Brain pericyte (primary cell): Measurements from ENCODE around the gene HNRNPM.
"Not testable (repeated sequence)": the region's sequence is repeated elsewhere in the genome, so short reads cannot be mapped to it uniquely, and the experiment has no call there.

Experiments
- DNase-seq: peaks from one replicate; pipeline ENCODE4 v3.0.0-alpha.2; 2012; ENCODE audit warnings: low read depth, low spot score

The HNRNPM gene

GRCh38 chr19:8511573-8512101 lies 66.9 kb downstream of the HNRNPM start:
- no peak for DNase-seq

GRCh38 chr19:8512115-8512967 lies 67.6 kb downstream of the HNRNPM start:
- no peak for DNase-seq

GRCh38 chr19:8513036-8513686 lies 68.4 kb downstream of the HNRNPM start:
- no peak for DNase-seq

GRCh38 chr19:8513687-8514504 lies 69.1 kb downstream of the HNRNPM start, which contains the start of gene ZNF414:
Gene ZNF414, minus strand, starts transcription at chr19:8514167. Its CDS starts 121 bp downstream, at chr19:8514046.
- DNase-seq: peak; percentile 84

GRCh38 chr19:8514505-8515009 lies 69.8 kb downstream of the HNRNPM start:
- not testable (repeated sequence) for DNase-seq

- no peak for DNase-seq
Observed at GRCh38 chr19:8515317-8515716, 70.5 kb downstream of the HNRNPM start.

GRCh38 chr19:8517551-8518442 lies 73.0 kb downstream of the HNRNPM start:
- DNase-seq: no peak

- DNase-seq: no peak
Observed at GRCh38 chr19:8518536-8518935, 73.8 kb downstream of the HNRNPM start.

GRCh38 chr19:8519388-8519787 lies 74.6 kb downstream of the HNRNPM start:
- no peak for DNase-seq

GRCh38 chr19:8525401-8525684 lies 80.6 kb downstream of the HNRNPM start:
- no peak for DNase-seq

- peak; percentile 62 for DNase-seq
Observed at GRCh38 chr19:8526345-8527091, 81.7 kb downstream of the HNRNPM start.

- DNase-seq: no peak
Observed at GRCh38 chr19:8528500-8528899, 83.7 kb downstream of the HNRNPM start.

- no peak for DNase-seq
Observed at GRCh38 chr19:8529369-8530006, 84.7 kb downstream of the HNRNPM start.

GRCh38 chr19:8530061-8530679 lies 85.4 kb downstream of the HNRNPM start:
- no peak for DNase-seq

GRCh38 chr19:8531470-8531869 lies 86.7 kb downstream of the HNRNPM start:
- DNase-seq: no peak

GRCh38 chr19:8532225-8532624 lies 87.5 kb downstream of the HNRNPM start:
- no peak for DNase-seq

GRCh38 chr19:8536282-8536681 lies 91.5 kb downstream of the HNRNPM start:
- no peak for DNase-seq

- no peak for DNase-seq
Observed at GRCh38 chr19:8537099-8537498, 92.3 kb downstream of the HNRNPM start.
